K562 (cell line): ENCODE results near the gene SCAP. TPM values are rescaled to one million over a fixed set of nuclear protein-coding genes. Genes with fewer than 3 reads are reported as not detected.

Experiments
- E4F1 ChIP-seq: fragments of 250-450 bp; sonication (Bioruptor Pico); IDR thresholded peaks from 2 replicates; pipeline ENCODE4 v1.5.0; 2021; ENCODE audit warnings: mild to moderate bottlenecking, borderline replicate concordance
- EHMT2 ChIP-seq: fragments of 450-650 bp; IDR thresholded peaks from 2 replicates; pipeline ENCODE4 v1.6.1; 2018; ENCODE audit warnings: antibody characterized with exemption
- MAFK ChIP-seq: IDR thresholded peaks from 2 replicates; pipeline ENCODE4 v1.6.1; 2011; ENCODE audit warnings: low read length, improper control_type of control experiment
- NCOA6 ChIP-seq: fragments of 450-650 bp; IDR thresholded peaks from 2 replicates; pipeline ENCODE4 v1.6.1; 2017; ENCODE audit warnings: mild to moderate bottlenecking
- NR2C2 ChIP-seq, 2 experiments: fragments of 200-800 bp in 1 of 2; sonication (Bioruptor generic) in 1 of 2; sonication (generic) in 1 of 2; formaldehyde crosslinking in 1 of 2; IDR thresholded peaks; 2 replicates each; pipeline versions ENCODE4 v1.6.1 to v1.8.0; 2016 to 2022; ENCODE audit warnings: mild to moderate bottlenecking in 1 of 2, missing compliant biosample characterization in 1 of 2, missing genetic modification characterization in 1 of 2, missing genetic modification reagents in 1 of 2
- POLR2G ChIP-seq: fragments of 200-400 bp; formaldehyde crosslinking; IDR thresholded peaks from 2 replicates; pipeline ENCODE4 v1.6.1; 2017; ENCODE audit warnings: low read depth, mild to moderate bottlenecking, antibody characterized with exemption, low read length, moderate library complexity
- RAD21 ChIP-seq, 2 experiments: fragments of 250-450 bp in 1 of 2; fragments of 450-650 bp in 1 of 2; sonication (Bioruptor Pico) in 1 of 2; formaldehyde crosslinking in 1 of 2; IDR thresholded peaks in 1 of 2; conservative IDR thresholded peaks in 1 of 2; 2 replicates each; pipeline versions ENCODE4 v1.4.0 to v1.8.0; 2020 to 2022; ENCODE audit warnings: mild to moderate bottlenecking in 2 of 2, moderate library complexity in 1 of 2
- ZNF445 ChIP-seq: fragments of 250-450 bp; sonication (Bioruptor Pico); IDR thresholded peaks from 2 replicates; pipeline ENCODE4 v1.4.0; 2020; ENCODE audit warnings: low read depth, mild to moderate bottlenecking, moderate library complexity
- polyA plus RNA-seq, 8 experiments: library from polyadenylated mRNA; depleted of rRNA in 4 of 8; stranded (reverse) in 5 of 8; unstranded in 3 of 8; fragments of >200 nt; fragmentation: Nextera tagmentation in 2 of 8; fragmentation: Illumina TruSeq in 1 of 8; extraction: Ambion mirVana in 2 of 8; extraction: Trizol in 1 of 8; gene quantifications; 2 replicates each; pipeline versions ENCODE4 v1.2.1 to v1.2.3, GENCODE V29; 2011 to 2014; ENCODE audit warnings: inconsistent platforms in 1 of 8, missing spikeins in 1 of 8
- total RNA-seq, 7 experiments: library from RNA; depleted of rRNA in 6 of 7; stranded (reverse); fragments of >200 nt in 6 of 7; fragmentation: Illumina TruSeq in 2 of 7; extraction: Trizol in 2 of 7; gene quantifications; 2 replicates each; pipeline versions ENCODE4 v1.2.1 to v1.2.3, GENCODE V29; 2011 to 2021; ENCODE audit warnings: low replicate concordance in 1 of 7
- TF ChIP-seq, protein P1 (sequence below): fragments of 250-450 bp; sonication (Bioruptor Pico); IDR thresholded peaks from 2 replicates; pipeline ENCODE4 v1.4.0; 2020
- TF ChIP-seq, protein P2 (sequence below): fragments of 450-650 bp; IDR thresholded peaks from 2 replicates; pipeline ENCODE4 v1.6.1; 2017; ENCODE audit warnings: mild to moderate bottlenecking, moderate library complexity
- TF ChIP-seq, protein P3 (sequence below): fragments of 250-450 bp; sonication (Bioruptor Pico); IDR thresholded peaks from 2 replicates; pipeline ENCODE4 v1.4.0; 2020; ENCODE audit warnings: mild to moderate bottlenecking, moderate library complexity
- TF ChIP-seq, protein P4 (sequence below): fragments of 250-450 bp; sonication (Bioruptor Pico); IDR thresholded peaks from 2 replicates; pipeline ENCODE4 v1.5.0; 2022; ENCODE audit warnings: mild to moderate bottlenecking

Gene SCAP
- total and polyA plus RNA-seq, 9 of the 15 experiments (the other 6 are each of a cell fraction or from before 2014, with no cell fraction given), result 2.6 to 104 (median 37.8) TPM

DNA sequence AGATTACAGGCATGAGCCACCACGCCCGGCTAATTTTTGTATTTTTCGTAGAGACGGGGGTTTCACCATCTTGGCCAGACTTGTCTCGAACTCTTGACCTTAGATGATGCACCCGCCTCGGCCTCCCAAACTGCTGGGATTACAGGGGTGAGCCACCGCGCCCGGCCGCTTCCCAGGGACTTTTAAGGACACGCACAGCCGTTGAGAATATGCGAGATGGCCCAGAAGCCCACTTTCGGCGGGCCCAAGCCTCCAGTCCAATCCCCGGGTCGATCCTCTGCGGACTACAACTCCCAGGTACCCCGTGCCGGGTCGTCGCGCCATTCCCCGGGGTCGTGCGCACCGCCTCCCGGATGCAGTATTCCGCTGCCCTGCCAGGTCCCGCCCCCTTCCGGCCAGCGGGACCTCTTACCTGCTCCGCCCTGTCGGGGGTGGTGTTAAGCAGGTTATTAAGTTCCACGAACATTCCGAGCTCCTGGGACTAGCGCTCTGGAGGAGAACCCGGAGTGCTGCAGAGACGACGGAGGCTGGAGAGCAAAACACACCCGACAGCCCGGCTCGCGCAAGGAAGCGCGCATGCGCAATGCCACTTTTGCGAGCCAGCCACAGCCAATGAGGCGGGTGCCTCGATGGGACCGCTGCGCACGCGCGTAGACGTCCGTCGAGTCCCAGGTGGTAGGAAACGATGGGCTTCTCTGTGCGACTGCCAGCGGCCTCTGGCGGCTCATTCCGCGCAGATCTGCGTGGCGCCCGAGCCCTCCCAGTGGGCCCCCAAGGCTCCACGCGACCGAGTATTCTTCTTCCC is 37.6 kb upstream of the SCAP start, which contains the start of gene ELP6 (continued):
- TF ChIP-seq, protein P1, sequence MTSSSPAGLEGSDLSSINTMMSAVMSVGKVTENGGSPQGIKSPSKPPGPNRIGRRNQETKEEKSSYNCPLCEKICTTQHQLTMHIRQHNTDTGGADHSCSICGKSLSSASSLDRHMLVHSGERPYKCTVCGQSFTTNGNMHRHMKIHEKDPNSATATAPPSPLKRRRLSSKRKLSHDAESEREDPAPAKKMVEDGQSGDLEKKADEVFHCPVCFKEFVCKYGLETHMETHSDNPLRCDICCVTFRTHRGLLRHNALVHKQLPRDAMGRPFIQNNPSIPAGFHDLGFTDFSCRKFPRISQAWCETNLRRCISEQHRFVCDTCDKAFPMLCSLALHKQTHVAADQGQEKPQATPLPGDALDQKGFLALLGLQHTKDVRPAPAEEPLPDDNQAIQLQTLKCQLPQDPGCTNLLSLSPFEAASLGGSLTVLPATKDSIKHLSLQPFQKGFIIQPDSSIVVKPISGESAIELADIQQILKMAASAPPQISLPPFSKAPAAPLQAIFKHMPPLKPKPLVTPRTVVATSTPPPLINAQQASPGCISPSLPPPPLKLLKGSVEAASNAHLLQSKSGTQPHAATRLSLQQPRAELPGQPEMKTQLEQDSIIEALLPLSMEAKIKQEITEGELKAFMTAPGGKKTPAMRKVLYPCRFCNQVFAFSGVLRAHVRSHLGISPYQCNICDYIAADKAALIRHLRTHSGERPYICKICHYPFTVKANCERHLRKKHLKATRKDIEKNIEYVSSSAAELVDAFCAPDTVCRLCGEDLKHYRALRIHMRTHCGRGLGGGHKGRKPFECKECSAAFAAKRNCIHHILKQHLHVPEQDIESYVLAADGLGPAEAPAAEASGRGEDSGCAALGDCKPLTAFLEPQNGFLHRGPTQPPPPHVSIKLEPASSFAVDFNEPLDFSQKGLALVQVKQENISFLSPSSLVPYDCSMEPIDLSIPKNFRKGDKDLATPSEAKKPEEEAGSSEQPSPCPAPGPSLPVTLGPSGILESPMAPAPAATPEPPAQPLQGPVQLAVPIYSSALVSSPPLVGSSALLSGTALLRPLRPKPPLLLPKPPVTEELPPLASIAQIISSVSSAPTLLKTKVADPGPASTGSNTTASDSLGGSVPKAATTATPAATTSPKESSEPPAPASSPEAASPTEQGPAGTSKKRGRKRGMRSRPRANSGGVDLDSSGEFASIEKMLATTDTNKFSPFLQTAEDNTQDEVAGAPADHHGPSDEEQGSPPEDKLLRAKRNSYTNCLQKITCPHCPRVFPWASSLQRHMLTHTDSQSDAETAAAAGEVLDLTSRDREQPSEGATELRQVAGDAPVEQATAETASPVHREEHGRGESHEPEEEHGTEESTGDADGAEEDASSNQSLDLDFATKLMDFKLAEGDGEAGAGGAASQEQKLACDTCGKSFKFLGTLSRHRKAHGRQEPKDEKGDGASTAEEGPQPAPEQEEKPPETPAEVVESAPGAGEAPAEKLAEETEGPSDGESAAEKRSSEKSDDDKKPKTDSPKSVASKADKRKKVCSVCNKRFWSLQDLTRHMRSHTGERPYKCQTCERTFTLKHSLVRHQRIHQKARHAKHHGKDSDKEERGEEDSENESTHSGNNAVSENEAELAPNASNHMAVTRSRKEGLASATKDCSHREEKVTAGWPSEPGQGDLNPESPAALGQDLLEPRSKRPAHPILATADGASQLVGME, result no peak
- TF ChIP-seq ZNF445 (CRISPR knock-in tag), result no peak
- TF ChIP-seq RAD21 (CRISPR knock-in tag; conservative IDR thresholded peaks at IDR 0.05 in 1 of 2, IDR thresholded peaks at IDR 0.05 in 1 of 2), result peak; percentile 83 to 94
- TF ChIP-seq, protein P2, sequence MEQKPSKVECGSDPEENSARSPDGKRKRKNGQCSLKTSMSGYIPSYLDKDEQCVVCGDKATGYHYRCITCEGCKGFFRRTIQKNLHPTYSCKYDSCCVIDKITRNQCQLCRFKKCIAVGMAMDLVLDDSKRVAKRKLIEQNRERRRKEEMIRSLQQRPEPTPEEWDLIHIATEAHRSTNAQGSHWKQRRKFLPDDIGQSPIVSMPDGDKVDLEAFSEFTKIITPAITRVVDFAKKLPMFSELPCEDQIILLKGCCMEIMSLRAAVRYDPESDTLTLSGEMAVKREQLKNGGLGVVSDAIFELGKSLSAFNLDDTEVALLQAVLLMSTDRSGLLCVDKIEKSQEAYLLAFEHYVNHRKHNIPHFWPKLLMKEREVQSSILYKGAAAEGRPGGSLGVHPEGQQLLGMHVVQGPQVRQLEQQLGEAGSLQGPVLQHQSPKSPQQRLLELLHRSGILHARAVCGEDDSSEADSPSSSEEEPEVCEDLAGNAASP, result no peak; the same call in 1 of the 2 replicates
- TF ChIP-seq NR2C2 (CRISPR knock-in tag; IDR thresholded peaks at IDR 0.05), result peak; percentile 97
- peak; percentile 99 for TF ChIP-seq NR2C2 (tag; IDR thresholded peaks at IDR 0.05)
- TF ChIP-seq POLR2G, result peak; percentile 91
- TF ChIP-seq E4F1 (CRISPR knock-in tag), result no peak
- TF ChIP-seq EHMT2, result no peak
- TF ChIP-seq NCOA6, result no peak
- TF ChIP-seq MAFK, result peak; percentile 22; the same call in 1 of the 2 replicates
- TF ChIP-seq, protein P3, sequence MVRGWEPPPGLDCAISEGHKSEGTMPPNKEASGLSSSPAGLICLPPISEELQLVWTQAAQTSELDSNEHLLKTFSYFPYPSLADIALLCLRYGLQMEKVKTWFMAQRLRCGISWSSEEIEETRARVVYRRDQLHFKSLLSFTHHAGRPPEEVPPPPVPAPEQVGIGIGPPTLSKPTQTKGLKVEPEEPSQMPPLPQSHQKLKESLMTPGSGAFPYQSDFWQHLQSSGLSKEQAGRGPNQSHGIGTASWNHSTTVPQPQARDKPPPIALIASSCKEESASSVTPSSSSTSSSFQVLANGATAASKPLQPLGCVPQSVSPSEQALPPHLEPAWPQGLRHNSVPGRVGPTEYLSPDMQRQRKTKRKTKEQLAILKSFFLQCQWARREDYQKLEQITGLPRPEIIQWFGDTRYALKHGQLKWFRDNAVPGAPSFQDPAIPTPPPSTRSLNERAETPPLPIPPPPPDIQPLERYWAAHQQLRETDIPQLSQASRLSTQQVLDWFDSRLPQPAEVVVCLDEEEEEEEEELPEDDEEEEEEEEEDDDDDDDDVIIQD (CRISPR knock-in tag), result no peak
- TF ChIP-seq, protein P4, sequence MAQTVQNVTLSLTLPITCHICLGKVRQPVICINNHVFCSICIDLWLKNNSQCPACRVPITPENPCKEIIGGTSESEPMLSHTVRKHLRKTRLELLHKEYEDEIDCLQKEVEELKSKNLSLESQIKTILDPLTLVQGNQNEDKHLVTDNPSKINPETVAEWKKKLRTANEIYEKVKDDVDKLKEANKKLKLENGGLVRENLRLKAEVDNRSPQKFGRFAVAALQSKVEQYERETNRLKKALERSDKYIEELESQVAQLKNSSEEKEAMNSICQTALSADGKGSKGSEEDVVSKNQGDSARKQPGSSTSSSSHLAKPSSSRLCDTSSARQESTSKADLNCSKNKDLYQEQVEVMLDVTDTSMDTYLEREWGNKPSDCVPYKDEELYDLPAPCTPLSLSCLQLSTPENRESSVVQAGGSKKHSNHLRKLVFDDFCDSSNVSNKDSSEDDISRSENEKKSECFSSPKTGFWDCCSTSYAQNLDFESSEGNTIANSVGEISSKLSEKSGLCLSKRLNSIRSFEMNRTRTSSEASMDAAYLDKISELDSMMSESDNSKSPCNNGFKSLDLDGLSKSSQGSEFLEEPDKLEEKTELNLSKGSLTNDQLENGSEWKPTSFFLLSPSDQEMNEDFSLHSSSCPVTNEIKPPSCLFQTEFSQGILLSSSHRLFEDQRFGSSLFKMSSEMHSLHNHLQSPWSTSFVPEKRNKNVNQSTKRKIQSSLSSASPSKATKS (CRISPR knock-in tag), result no peak
